Muscle of arm (tissue), 12 donors: Measurements from ENCODE around the gene S1PR2. TPM values are rescaled to one million over a fixed set of nuclear protein-coding genes. Genes with fewer than 3 reads are reported as not detected.
"Not testable (repeated sequence)": the region's sequence is repeated elsewhere in the genome, so short reads cannot be mapped to it uniquely, and the experiment has no call there.

ENCODE experiments used
- DNase-seq: peaks from one replicate; pipeline ENCODE4 v3.0.0-alpha.2; 2013
- polyA plus RNA-seq, 12 donors: library from polyadenylated mRNA; unstranded; fragments of 120-200 nt; gene quantifications; one replicate each; pipeline ENCODE4 v1.2.1, GENCODE V29; 2013; ENCODE audit not compliant: insufficient read length in 12 of 12

Gene S1PR2
- polyA plus RNA-seq, 12 donors, result 9.1 to 18.1 (median 11.8) TPM; not detected in 1

DNA sequence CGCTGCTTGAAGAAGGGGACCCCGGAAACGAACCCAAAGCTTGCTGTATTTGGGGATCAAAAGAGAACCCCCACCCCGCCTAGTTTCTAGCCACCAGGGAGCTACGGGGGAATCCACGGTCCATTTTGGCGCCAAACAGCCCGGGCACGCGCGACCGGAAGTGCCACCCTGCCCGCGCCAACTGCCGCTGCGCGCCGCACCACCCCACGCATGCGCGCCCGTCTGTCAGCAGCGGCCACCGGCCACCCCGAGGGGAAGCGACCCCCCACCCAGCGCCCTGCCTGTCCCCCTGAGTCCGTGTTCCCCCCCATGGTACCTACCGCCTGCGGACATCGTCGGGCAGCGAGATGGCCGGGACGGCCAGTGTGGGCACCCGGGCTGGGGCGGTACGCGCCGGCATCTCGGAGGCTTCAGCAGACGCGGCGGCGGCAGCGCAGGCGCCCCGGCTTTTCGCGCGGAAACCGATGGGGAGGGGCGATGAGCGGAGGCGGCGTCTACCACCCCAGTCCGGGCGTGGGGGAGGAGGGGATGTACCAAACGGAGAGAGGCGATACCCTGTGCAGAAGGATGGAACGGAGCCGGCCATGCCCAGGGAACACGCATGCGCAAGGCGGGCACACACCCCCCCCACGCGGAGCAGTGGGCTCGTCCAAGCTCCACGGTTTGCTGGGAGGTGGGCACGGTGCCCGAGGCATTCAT lies 36.5 kb downstream of the S1PR2 start, which contains the start of gene DNMT1:
Gene DNMT1 (minus strand): TSS at position 454 of the 699 bp plus-strand sequence. CDS start 54 bp downstream, at position 400.
- peak; percentile 94 for DNase-seq

DNA sequence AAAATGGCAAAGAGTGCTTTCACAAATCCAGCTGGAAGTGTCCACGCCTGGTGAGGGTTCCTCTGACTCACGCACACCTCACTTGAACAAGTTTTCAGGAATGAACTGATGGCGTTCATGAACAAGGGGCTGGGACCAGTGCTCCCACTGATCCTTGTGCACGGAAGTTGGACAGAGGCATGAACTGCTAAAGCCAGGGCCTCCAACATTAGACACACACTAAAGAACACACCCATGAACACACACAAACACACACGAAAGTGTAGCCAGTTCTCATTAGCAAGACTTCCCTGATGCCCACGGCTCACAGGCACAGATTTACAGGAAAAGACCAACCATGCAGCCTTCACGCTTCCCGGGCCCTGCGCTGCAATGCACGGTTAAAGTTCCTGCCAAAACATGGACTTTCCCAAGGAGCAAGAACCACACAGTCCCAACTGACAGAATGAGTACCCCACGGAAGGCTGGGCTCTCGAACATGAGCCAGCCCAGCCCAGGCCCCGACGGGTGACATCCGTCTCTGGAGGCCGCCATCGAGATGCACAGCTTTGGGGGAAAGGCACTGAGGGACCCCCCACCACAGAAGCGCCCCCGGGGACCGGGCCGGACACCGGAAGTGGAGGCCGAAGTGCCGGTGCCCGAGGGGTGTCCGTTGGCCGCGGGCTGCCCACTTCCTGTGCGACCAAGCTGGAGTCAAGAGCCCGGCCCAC lies 37.2 kb downstream of the S1PR2 start:
- peak; percentile 8 for DNase-seq

GRCh38 chr19:10192922-10193321 lies 38.2 kb downstream of the S1PR2 start:
- DNase-seq, result no peak

GRCh38 chr19:10191347-10191746 lies 39.8 kb downstream of the S1PR2 start:
- DNase-seq, result peak; percentile 19

GRCh38 chr19:10190026-10190425 lies 41.1 kb downstream of the S1PR2 start:
- no peak for DNase-seq

GRCh38 chr19:10189616-10190015 lies 41.5 kb downstream of the S1PR2 start:
- DNase-seq, result no peak

GRCh38 chr19:10187315-10187714 lies 43.8 kb downstream of the S1PR2 start:
- no peak for DNase-seq

- no peak for DNase-seq
Observed at GRCh38 chr19:10184636-10185035, 46.5 kb downstream of the S1PR2 start.

GRCh38 chr19:10183926-10184325 lies 47.2 kb downstream of the S1PR2 start:
- DNase-seq, result no peak

DNA sequence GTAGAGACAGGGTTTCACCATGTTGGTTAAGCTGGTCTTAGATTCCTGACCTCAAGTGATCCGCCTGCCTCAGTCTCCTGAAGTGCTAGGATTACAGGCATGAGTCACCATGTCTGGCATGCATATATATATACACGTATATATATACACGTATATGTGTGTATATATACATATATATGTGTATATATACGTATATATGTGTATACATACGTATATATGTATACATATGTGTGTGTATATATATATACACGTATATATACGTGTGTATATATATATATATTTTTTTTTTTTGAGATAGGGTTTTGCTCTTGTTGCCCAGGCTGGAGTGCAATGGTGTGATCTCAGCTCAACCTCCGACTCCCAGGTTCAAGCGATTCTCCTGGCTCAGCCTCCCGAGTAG lies 48.3 kb downstream of the S1PR2 start:
- no peak for DNase-seq

DNA sequence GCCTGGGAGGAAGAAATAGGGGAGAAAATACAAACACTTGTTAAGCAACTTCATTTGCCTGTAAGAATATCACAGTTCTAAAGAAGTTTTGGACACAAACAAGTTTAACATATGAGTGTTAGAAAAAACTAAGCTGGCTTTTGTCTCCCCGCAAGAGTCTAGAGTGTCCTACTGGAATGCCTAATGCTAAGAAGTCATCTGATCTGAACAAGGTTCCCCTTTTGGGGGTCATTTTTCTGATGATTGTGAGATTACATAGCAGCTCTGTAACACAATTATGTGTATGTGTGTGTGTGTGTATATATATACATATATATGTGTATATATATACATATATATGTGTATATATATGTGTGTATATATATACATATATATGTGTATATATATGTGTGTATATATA lies 49.1 kb downstream of the S1PR2 start:
- no peak for DNase-seq

DNA sequence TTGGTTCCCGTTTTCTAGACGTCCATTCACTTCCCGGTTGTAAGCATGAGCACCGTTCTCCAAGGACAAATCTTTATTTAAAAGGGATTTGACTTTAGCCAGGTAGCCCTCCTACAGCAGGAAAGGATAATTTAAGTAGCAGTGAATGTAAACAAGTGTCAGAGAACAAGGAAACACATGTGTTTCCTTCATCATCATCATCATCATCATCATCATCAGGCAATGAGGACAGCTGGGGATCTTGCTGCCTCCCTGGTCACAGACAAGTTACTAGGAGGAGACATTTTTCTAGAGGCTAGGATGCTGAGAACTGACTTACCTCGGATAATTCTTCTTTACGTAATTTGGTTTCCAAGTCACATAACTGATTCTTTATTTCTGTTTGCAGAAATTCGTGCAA lies 50.7 kb downstream of the S1PR2 start:
- DNase-seq, result no peak

DNA sequence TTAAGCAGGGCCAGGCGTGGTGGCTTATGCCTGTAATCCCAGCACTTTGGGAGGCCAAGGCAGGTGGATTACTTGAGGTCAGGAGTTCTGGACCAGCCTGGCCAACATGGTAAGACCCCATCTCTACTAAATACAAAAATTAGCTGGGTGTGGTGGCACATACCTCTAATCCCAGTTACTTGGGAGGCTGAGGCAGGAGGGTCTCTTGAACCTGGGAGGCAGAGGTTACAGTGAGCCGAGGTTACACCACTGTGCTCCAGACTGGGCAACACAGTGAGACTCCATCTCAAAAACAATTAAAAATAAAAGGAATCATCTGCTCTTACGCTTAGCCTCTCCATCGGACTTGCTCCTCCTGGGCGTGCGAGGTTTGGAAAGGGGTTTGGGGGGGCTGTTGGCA lies 51.1 kb downstream of the S1PR2 start:
- not testable (repeated sequence) for DNase-seq

DNA sequence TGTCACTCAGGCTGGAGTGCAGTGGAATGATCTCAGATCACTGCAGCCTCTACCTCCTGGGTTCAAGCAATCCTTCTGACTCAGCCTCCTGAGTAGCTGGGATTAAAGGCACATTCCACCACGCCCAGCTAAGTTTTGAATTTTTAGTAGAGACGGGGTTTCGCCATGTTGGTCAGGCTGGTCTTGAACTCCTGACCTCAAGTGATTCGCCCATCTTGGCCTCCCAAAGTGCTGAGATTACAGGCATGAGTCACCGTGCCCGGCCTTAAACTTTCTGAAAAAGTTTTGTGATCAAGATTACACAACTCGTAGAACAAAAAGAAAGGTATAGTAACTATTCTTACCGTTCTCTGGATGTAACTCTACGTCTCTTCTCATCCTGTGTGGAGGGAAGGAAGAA lies 57.6 kb downstream of the S1PR2 start:
- DNase-seq, result no peak

Other genes starting within 250 kb of the S1PR2 start
- gene COL5A3, start 220.8 kb downstream of the S1PR2 start, polyA plus RNA-seq, result 10 to 100 TPM in 11 of 12 donors, not detected in 1; 47.3 to 81.6 (median 70.5) TPM
- under 1 TPM in 1 of 12 donors, not detected in 11; 0.21 TPM for gene RDH8, start 217.8 kb downstream of the S1PR2 start, polyA plus RNA-seq
- 10 to 100 TPM in 4 of 12 donors, 1 to 10 TPM in 7, not detected in 1; 6.8 to 23.1 (median 9.8) TPM for gene SHFL, start 145.0 kb downstream of the S1PR2 start, polyA plus RNA-seq
- 10 to 100 TPM in 1 of 12 donors, 1 to 10 TPM in 9, not detected in 2; 1.6 to 13.2 (median 5.4) TPM for gene ANGPTL6, start 128.7 kb downstream of the S1PR2 start, polyA plus RNA-seq
- gene PPAN, start 125.0 kb downstream of the S1PR2 start, polyA plus RNA-seq, result 10 to 100 TPM in 11 of 12 donors, not detected in 1; 19.8 to 35.1 (median 23.4) TPM
- gene P2RY11, start 119.6 kb downstream of the S1PR2 start, polyA plus RNA-seq, result 10 to 100 TPM in 3 of 12 donors, 1 to 10 TPM in 8, not detected in 1; 6.8 to 12.5 (median 8.7) TPM
- gene EIF3G, start 111.4 kb downstream of the S1PR2 start, polyA plus RNA-seq, result 100 to 1,000 TPM in 11 of 12 donors, not detected in 1; 111 to 280 (median 223) TPM
- gene DNMT1, start 36.4 kb downstream of the S1PR2 start, polyA plus RNA-seq, result 100 to 1,000 TPM in 2 of 12 donors, 10 to 100 TPM in 9, not detected in 1; 47.3 to 145 (median 82.2) TPM
- gene MRPL4, start 20.9 kb upstream of the S1PR2 start, polyA plus RNA-seq, result 10 to 100 TPM in 11 of 12 donors, not detected in 1; 19.6 to 40.3 (median 26.0) TPM
- gene ICAM1, start 39.8 kb upstream of the S1PR2 start, polyA plus RNA-seq, result 10 to 100 TPM in 2 of 12 donors, 1 to 10 TPM in 9, not detected in 1; 5.8 to 20.7 (median 7.8) TPM
- 1 to 10 TPM in 1 of 12 donors, under 1 TPM in 9, not detected in 2; 0.22 to 1.9 (median 0.44) TPM for gene ICAM4, start 55.6 kb upstream of the S1PR2 start, polyA plus RNA-seq
- gene ICAM5, start 58.6 kb upstream of the S1PR2 start, polyA plus RNA-seq, result 1 to 10 TPM in 1 of 12 donors, under 1 TPM in 4, not detected in 7; 0.05 to 1.1 (median 0.13) TPM
- 1 to 10 TPM in 10 of 12 donors, not detected in 2; 1.9 to 4.8 (median 3.5) TPM for gene ZGLP1, start 78.5 kb upstream of the S1PR2 start, polyA plus RNA-seq
- 10 to 100 TPM in 11 of 12 donors, not detected in 1; 10.9 to 34.1 (median 13.6) TPM for gene FDX2, start 84.7 kb upstream of the S1PR2 start, polyA plus RNA-seq
- gene RAVER1, start 102.2 kb upstream of the S1PR2 start, polyA plus RNA-seq, result 10 to 100 TPM in 9 of 12 donors, 1 to 10 TPM in 2, not detected in 1; 9.3 to 27.7 (median 12.1) TPM
- gene ICAM3, start 108.3 kb upstream of the S1PR2 start, polyA plus RNA-seq, result 10 to 100 TPM in 1 of 12 donors, 1 to 10 TPM in 9, not detected in 2; 4.6 to 10.4 (median 5.3) TPM
- gene TYK2, start 149.2 kb upstream of the S1PR2 start, polyA plus RNA-seq, result 100 to 1,000 TPM in 1 of 12 donors, 10 to 100 TPM in 10, not detected in 1; 52.4 to 126 (median 61.0) TPM
- 100 to 1,000 TPM in 11 of 12 donors, not detected in 1; 109 to 202 (median 123) TPM for gene CDC37, start 172.2 kb upstream of the S1PR2 start, polyA plus RNA-seq
- gene PDE4A, start 189.2 kb upstream of the S1PR2 start, polyA plus RNA-seq, result 1 to 10 TPM in 11 of 12 donors, not detected in 1; 2.4 to 5.2 (median 3.2) TPM